HCT116 (cell line): ENCODE data around the gene SEPTIN5. TPM values are rescaled to one million over a fixed set of nuclear protein-coding genes. Genes with fewer than 3 reads are reported as not detected.
A peak's percentile ranks its signal among the peaks of the same experiment; 100 is the strongest.

Experiments
- ATAC-seq: fragments of 200-7000 bp; cut with Tn5 transposase; 2 replicates; pipeline ENCODE4 v1.9.1; 2020; ENCODE audit warnings: mild to moderate bottlenecking, moderate library complexity
- BruUV-seq: library from RNA; stranded (reverse); fragments of 400-500 nt; replicated peaks from 2 replicates; lab custom pipeline; 2021; lab: Mats Ljungman, UMichigan
- CTCF ChIA-PET: fragments of 300-600 bp; sonication (Branson Sonifier 250); formaldehyde crosslinking; loops from one replicate; lab custom pipeline; 2021; ENCODE audit warnings: antibody characterized with exemption; lab: Charles Lee
- POLR2A ChIA-PET: fragments of 300-600, 350-600 bp; sonication (Branson Sonifier 250); formaldehyde crosslinking; loops from one replicate; lab custom pipeline; 2021; ENCODE audit warnings: antibody characterized with exemption; lab: Charles Lee
- RAD21 ChIA-PET, 2 experiments: fragments of 300-600 bp; sonication (Branson Sonifier 250); formaldehyde crosslinking; loops; one replicate each; lab custom pipeline; 2023; ENCODE audit warnings: low total read pairs in 2 of 2; ENCODE audit not compliant: uncharacterized antibody in 2 of 2, unreplicated experiment in 2 of 2, low non-redundant PET in 1 of 2; lab: Charles Lee
- DNase-seq: peaks from one replicate; pipeline ENCODE4 v3.0.0-alpha.2; 2010; ENCODE audit warnings: low read depth, low spot score
- H2AFZ ChIP-seq: fragments of 200-600 bp; shearing (Covaris generic), sonication (generic); 2 replicates; pipeline ENCODE4 v1.6.1; 2017; ENCODE audit warnings: low read depth, mixed run types, mixed read lengths, antibody characterized with exemption, low read length; ENCODE audit not compliant: poor library complexity, severe bottlenecking
- H3K27ac ChIP-seq: 2 replicates; pipeline ENCODE4 v1.5.1; 2012; ENCODE audit warnings: low read depth, low read length
- H3K27me3 ChIP-seq: fragments of 200-600 bp; sonication (generic); 2 replicates; pipeline ENCODE4 v1.6.1; 2016; ENCODE audit warnings: mixed run types, low read length, mixed read lengths; ENCODE audit not compliant: insufficient read depth
- H3K36me3 ChIP-seq, 2 experiments: fragments of 200-500 bp in 1 of 2; fragments of 200-600 bp in 1 of 2; sonication (Bioruptor generic) in 1 of 2; sonication (generic) in 1 of 2; 2 replicates each; pipeline versions ENCODE4 v1.5.1 to v1.6.1; 2014 to 2016; ENCODE audit warnings: low read length in 2 of 2, inconsistent platforms in 1 of 2, mixed read lengths in 1 of 2, mixed run types in 1 of 2; ENCODE audit not compliant: insufficient read depth in 2 of 2, control insufficient read depth in 1 of 2
- H3K4me1 ChIP-seq, 2 experiments: fragments of 200-600 bp in 1 of 2; sonication (generic) in 1 of 2; 2 replicates each; pipeline versions ENCODE4 v1.5.1 to v1.6.1; 2012 to 2017; ENCODE audit warnings: low read length in 2 of 2, inconsistent platforms in 1 of 2, mild to moderate bottlenecking in 1 of 2, mixed read lengths in 1 of 2, mixed run types in 1 of 2, moderate library complexity in 1 of 2; ENCODE audit not compliant: insufficient read depth in 2 of 2, control insufficient read depth in 1 of 2
- H3K4me2 ChIP-seq: fragments of 200-600 bp; sonication (generic); 2 replicates; pipeline ENCODE4 v1.6.1; 2017; ENCODE audit warnings: mixed run types, low read length, mixed read lengths
- H3K4me3 ChIP-seq, 2 experiments: fragments of 200-600 bp in 1 of 2; sonication (generic) in 1 of 2; replicated peaks in 1 of 2; 2 replicates each; pipeline ENCODE4 v1.5.1; 2011 to 2016; ENCODE audit warnings: low read length in 2 of 2, control low read depth in 1 of 2, low read depth in 1 of 2, mild to moderate bottlenecking in 1 of 2, mixed read lengths in 1 of 2, mixed run types in 1 of 2
- H3K79me2 ChIP-seq: fragments of 200-600 bp; sonication (generic); 2 replicates; pipeline ENCODE4 v1.6.1; 2017; ENCODE audit warnings: mild to moderate bottlenecking, mixed run types, low read length, moderate library complexity, mixed read lengths; ENCODE audit not compliant: insufficient read depth
- H3K9ac ChIP-seq: fragments of 200-600 bp; sonication (generic); 2 replicates; pipeline ENCODE4 v1.6.1; 2016; ENCODE audit warnings: low read length, mixed read lengths
- H3K9me2 ChIP-seq: fragments of 200-600 bp; sonication (generic), shearing (Covaris generic); 2 replicates; pipeline ENCODE4 v1.6.1; 2017; ENCODE audit warnings: mixed run types, mild to moderate bottlenecking, moderate library complexity; ENCODE audit not compliant: insufficient read depth
- H3K9me3 ChIP-seq, 2 experiments: fragments of 200-500 bp in 1 of 2; fragments of 200-600 bp in 1 of 2; sonication (Bioruptor generic) in 1 of 2; sonication (generic) in 1 of 2; 2 replicates each; pipeline ENCODE4 v1.6.1; 2014 to 2017; ENCODE audit warnings: low read length in 2 of 2, mixed read lengths in 2 of 2, inconsistent platforms in 1 of 2, low read depth in 1 of 2, mild to moderate bottlenecking in 1 of 2, mixed run types in 1 of 2, moderate library complexity in 1 of 2; ENCODE audit not compliant: control insufficient read depth in 1 of 2, insufficient read depth in 1 of 2
- H4K20me1 ChIP-seq: fragments of 200-600 bp; sonication (generic), shearing (Covaris generic); 2 replicates; pipeline ENCODE4 v1.6.1; 2017; ENCODE audit warnings: mixed run types, mild to moderate bottlenecking, moderate library complexity; ENCODE audit not compliant: insufficient read depth
- CBX3 ChIP-seq: IDR thresholded peaks from 2 replicates; pipeline ENCODE4 v1.6.1; 2012; ENCODE audit warnings: low read depth
- CEBPB ChIP-seq: IDR thresholded peaks from 2 replicates; pipeline ENCODE4 v1.6.1; 2012; ENCODE audit warnings: low read depth
- EGR1 ChIP-seq: IDR thresholded peaks from 2 replicates; pipeline ENCODE4 v1.6.1; 2012; ENCODE audit warnings: low read depth
- ELF1 ChIP-seq: IDR thresholded peaks from 2 replicates; pipeline ENCODE4 v1.6.1; 2012; ENCODE audit warnings: low read depth, borderline replicate concordance
- EZH2 ChIP-seq: fragments of 200-600 bp; sonication (generic); IDR thresholded peaks from 2 replicates; pipeline ENCODE4 v1.6.1; 2017; ENCODE audit warnings: antibody characterized with exemption, mixed run types
- EZH2phosphoT487 ChIP-seq: fragments of 200-600 bp; IDR thresholded peaks from 2 replicates; pipeline ENCODE4 v1.6.1; 2018; ENCODE audit warnings: antibody characterized with exemption, borderline replicate concordance
- FOSL1 ChIP-seq: IDR thresholded peaks from 2 replicates; pipeline ENCODE4 v1.6.1; 2012; ENCODE audit warnings: low read depth
- JUND ChIP-seq: IDR thresholded peaks from 2 replicates; pipeline ENCODE4 v1.6.1; 2012
- MAX ChIP-seq: IDR thresholded peaks from 2 replicates; pipeline ENCODE4 v1.6.1; 2012
- POLR2A ChIP-seq: IDR thresholded peaks from 2 replicates; pipeline ENCODE4 v1.7.0; 2011; ENCODE audit warnings: borderline replicate concordance; ENCODE audit not compliant: insufficient read depth, insufficient read length; ENCODE audit errors: extremely low read depth
- POLR2AphosphoS5 ChIP-seq: IDR thresholded peaks from 2 replicates; pipeline ENCODE4 v1.6.1; 2011; ENCODE audit warnings: mild to moderate bottlenecking, low read depth, low read length, moderate library complexity
- RAD21 ChIP-seq: IDR thresholded peaks from 2 replicates; pipeline ENCODE4 v1.6.1; 2012; ENCODE audit warnings: low read depth, mild to moderate bottlenecking
- REST ChIP-seq: IDR thresholded peaks from 2 replicates; pipeline ENCODE4 v1.6.1; 2012; ENCODE audit warnings: low read depth
- SIN3A ChIP-seq: IDR thresholded peaks from 2 replicates; pipeline ENCODE4 v1.6.1; 2012; ENCODE audit warnings: low read depth
- SP1 ChIP-seq: IDR thresholded peaks from 2 replicates; pipeline ENCODE4 v1.6.1; 2012; ENCODE audit warnings: low read depth
- SRF ChIP-seq: IDR thresholded peaks from 2 replicates; pipeline ENCODE4 v1.6.1; 2012; ENCODE audit warnings: low read depth
- TCF7L2 ChIP-seq: IDR thresholded peaks from 2 replicates; pipeline ENCODE4 v1.7.0; 2011; ENCODE audit warnings: borderline replicate concordance, inconsistent platforms; ENCODE audit not compliant: insufficient read depth, insufficient read length; ENCODE audit errors: extremely low read depth
- YY1 ChIP-seq: IDR thresholded peaks from 2 replicates; pipeline ENCODE4 v1.6.1; 2011; ENCODE audit warnings: low read length, low read depth, moderate library complexity, mild to moderate bottlenecking; ENCODE audit not compliant: insufficient replicate concordance; ENCODE audit errors: extremely low read depth
- ZFX ChIP-seq: fragments of 450-650 bp; IDR thresholded peaks from 2 replicates; pipeline ENCODE4 v1.6.1; 2017
- ZNF274 ChIP-seq: fragments of 200-500 bp; sonication (Bioruptor generic); IDR thresholded peaks from 2 replicates; pipeline ENCODE4 v1.6.1; 2014; ENCODE audit warnings: mild to moderate bottlenecking, low read depth, low read length, inconsistent platforms
- intact Hi-C: fragments of 100-400 bp; cut with micrococcal nuclease; formaldehyde crosslinking; loops from 2 replicates; pipeline ENCODE4 v1.10.0; 2022
- total RNA-seq: library from RNA; stranded (reverse); gene quantifications from one replicate; pipeline ENCODE4 v1.2.1, GENCODE V29; 2021; ENCODE audit not compliant: unreplicated experiment
- TF ChIP-seq, protein P1 (sequence below), 3 experiments: fragments of 200-600 bp in 1 of 3; sonication (generic) in 1 of 3; IDR thresholded peaks in 2 of 3; conservative IDR thresholded peaks in 1 of 3; 2 replicates each; pipeline ENCODE4 v1.5.1; 2012 to 2017; ENCODE audit warnings: low read depth in 2 of 3, low read length in 2 of 3, antibody characterized with exemption in 1 of 3, borderline replicate concordance in 1 of 3, control low read depth in 1 of 3, mild to moderate bottlenecking in 1 of 3, mixed read lengths in 1 of 3, mixed run types in 1 of 3, moderate library complexity in 1 of 3; ENCODE audit not compliant: insufficient read depth in 1 of 3
- TF ChIP-seq, protein P2 (sequence below): IDR thresholded peaks from 2 replicates; pipeline ENCODE4 v1.6.1; 2012

The SEPTIN5 gene
- total RNA-seq, 1 experiment from 2014 or later, result 9.0 TPM

GRCh38 chr22:19766511-19767426 lies 52.5 kb downstream of the SEPTIN5 start:
- H3K27ac ChIP-seq, result peak overlapping the region; percentile 94
- CTCF ChIA-PET, result interaction anchor here (1.0 to 2.2 kb wide), 3 partner anchors 10 to 143 kb away, joined by 3 to 10 read pairs (median 7); no protein-coding TSS in a partner anchor
- H3K4me3 ChIP-seq, result peak overlapping the region; percentile 72 to 87
- RAD21 ChIA-PET, result no interaction called here
- H2AFZ ChIP-seq, result peak overlapping the region; percentile 35
- ATAC-seq, result peak; percentile 82
- intact Hi-C loops, result loop anchor here (5.0 kb wide), 1 partner anchor 91 kb away; no protein-coding TSS in a partner anchor
- POLR2A ChIA-PET, result interaction anchor here (1.0 kb wide), 1 partner anchor 12 kb away, joined by 4 read pairs; no protein-coding TSS in a partner anchor
- H3K4me2 ChIP-seq, result peak overlapping the region; percentile 97
- BruUV-seq, result no TSS peak
- peak overlapping the region; percentile 88 for H3K9ac ChIP-seq
- no peaks in the 10 kb centered on the region for H3K9me2 ChIP-seq
- H3K36me3 ChIP-seq, result no peaks in the 10 kb centered on the region
- peak; percentile 50 for DNase-seq
- peaks cover 33% of the 10 kb centered on the region for H3K79me2 ChIP-seq
- H4K20me1 ChIP-seq, result no peaks in the 10 kb centered on the region
- no peaks in the 10 kb centered on the region for H3K27me3 ChIP-seq
- H3K9me3 ChIP-seq, result no peaks in the 10 kb centered on the region
- H3K4me1 ChIP-seq, result peaks cover 12 to 23% of the 10 kb centered on the region in 2 experiments
- no peak for TF ChIP-seq CBX3
- TF ChIP-seq ZNF274, result no peak
- TF ChIP-seq ZFX, result peak; percentile 68
- TF ChIP-seq POLR2A, result no peak
- TF ChIP-seq MAX, result no peak; the same call in 1 of the 2 replicates
- no peak for TF ChIP-seq SP1
- no peak for TF ChIP-seq EGR1
- TF ChIP-seq, protein P1, sequence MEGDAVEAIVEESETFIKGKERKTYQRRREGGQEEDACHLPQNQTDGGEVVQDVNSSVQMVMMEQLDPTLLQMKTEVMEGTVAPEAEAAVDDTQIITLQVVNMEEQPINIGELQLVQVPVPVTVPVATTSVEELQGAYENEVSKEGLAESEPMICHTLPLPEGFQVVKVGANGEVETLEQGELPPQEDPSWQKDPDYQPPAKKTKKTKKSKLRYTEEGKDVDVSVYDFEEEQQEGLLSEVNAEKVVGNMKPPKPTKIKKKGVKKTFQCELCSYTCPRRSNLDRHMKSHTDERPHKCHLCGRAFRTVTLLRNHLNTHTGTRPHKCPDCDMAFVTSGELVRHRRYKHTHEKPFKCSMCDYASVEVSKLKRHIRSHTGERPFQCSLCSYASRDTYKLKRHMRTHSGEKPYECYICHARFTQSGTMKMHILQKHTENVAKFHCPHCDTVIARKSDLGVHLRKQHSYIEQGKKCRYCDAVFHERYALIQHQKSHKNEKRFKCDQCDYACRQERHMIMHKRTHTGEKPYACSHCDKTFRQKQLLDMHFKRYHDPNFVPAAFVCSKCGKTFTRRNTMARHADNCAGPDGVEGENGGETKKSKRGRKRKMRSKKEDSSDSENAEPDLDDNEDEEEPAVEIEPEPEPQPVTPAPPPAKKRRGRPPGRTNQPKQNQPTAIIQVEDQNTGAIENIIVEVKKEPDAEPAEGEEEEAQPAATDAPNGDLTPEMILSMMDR (IDR thresholded peaks at IDR 0.05 in 2 of 3, conservative IDR thresholded peaks at IDR 0.05 in 1 of 3; ENCODE audit: borderline replicate concordance in 1 of 3, insufficient read depth in 1 of 3, low read depth in 2 of 3, low read length in 2 of 3), result peak; percentile 53 to 74 (median 70); a peak in 5 of 6 replicates
- TF ChIP-seq, protein P2, sequence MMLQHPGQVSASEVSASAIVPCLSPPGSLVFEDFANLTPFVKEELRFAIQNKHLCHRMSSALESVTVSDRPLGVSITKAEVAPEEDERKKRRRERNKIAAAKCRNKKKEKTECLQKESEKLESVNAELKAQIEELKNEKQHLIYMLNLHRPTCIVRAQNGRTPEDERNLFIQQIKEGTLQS, result no peak
- no peak for TF ChIP-seq YY1
- TF ChIP-seq REST, result no peak
- TF ChIP-seq CEBPB, result no peak
- TF ChIP-seq FOSL1, result no peak
- TF ChIP-seq EZH2, result no peak
- peak; percentile 61 for TF ChIP-seq RAD21
- TF ChIP-seq TCF7L2, result no peak
- no peak for TF ChIP-seq EZH2phosphoT487
- TF ChIP-seq SRF, result no peak
- peak; percentile 67 for TF ChIP-seq POLR2AphosphoS5
- TF ChIP-seq SIN3A, result peak; percentile 27; the same call in 1 of the 2 replicates
- TF ChIP-seq JUND, result no peak
- TF ChIP-seq ELF1, result no peak
